ENCODE results near the gene RIPPLY2. TPM values are rescaled to one million over a fixed set of nuclear protein-coding genes. Genes with fewer than 3 reads are reported as not detected.

The RIPPLY2 gene
- total RNA-seq, 4 donors from 2014 or later = not detected

DNA sequence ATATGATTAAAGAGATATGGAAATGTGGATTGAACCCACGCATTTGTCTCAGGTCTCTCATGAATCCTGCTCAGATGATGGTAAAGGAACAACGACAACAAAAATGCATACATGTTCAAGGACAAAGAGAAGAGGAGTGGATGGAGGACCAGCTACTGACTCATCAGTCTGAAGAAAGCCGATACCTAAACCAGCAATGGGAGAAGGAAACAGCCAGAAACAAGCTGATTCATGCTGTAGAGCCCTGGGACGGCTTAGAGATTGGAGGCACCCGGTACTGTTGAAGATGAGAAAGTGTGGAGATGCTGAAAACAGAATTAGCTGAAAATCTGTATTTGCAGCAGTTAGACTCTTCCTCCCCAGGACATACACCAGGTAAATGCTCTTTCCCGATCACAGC lies 14.4 kb upstream of the RIPPLY2 start:
- TF ChIP-seq, protein P1, sequence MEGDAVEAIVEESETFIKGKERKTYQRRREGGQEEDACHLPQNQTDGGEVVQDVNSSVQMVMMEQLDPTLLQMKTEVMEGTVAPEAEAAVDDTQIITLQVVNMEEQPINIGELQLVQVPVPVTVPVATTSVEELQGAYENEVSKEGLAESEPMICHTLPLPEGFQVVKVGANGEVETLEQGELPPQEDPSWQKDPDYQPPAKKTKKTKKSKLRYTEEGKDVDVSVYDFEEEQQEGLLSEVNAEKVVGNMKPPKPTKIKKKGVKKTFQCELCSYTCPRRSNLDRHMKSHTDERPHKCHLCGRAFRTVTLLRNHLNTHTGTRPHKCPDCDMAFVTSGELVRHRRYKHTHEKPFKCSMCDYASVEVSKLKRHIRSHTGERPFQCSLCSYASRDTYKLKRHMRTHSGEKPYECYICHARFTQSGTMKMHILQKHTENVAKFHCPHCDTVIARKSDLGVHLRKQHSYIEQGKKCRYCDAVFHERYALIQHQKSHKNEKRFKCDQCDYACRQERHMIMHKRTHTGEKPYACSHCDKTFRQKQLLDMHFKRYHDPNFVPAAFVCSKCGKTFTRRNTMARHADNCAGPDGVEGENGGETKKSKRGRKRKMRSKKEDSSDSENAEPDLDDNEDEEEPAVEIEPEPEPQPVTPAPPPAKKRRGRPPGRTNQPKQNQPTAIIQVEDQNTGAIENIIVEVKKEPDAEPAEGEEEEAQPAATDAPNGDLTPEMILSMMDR (IDR thresholded peaks at IDR 0.05) = no peak
- no peak for TF ChIP-seq EP300 (IDR thresholded peaks at IDR 0.05)
- TF ChIP-seq POLR2A (IDR thresholded peaks at IDR 0.05) = no peak
- no peak for TF ChIP-seq POLR2AphosphoS5 (IDR thresholded peaks at IDR 0.05)
- H3K4me1 ChIP-seq = no peaks in the 10 kb centered on the region
- 82% methylated on average over 6 of the region's 6 CpGs for WGBS
- peaks cover 1% of the 10 kb centered on the region for H3K9me3 ChIP-seq
- H3K27ac ChIP-seq = no peak overlapping the region
- no peaks in the 10 kb centered on the region for H3K27me3 ChIP-seq
- DNase-seq (ENCODE audit: low spot score in 2 of 2) = no peak
- no peaks in the 10 kb centered on the region for H3K36me3 ChIP-seq
- H3K4me3 ChIP-seq = no peak overlapping the region

GRCh38 chr6:83844170-83844569 lies 9.0 kb upstream of the RIPPLY2 start:
- DNase-seq (ENCODE audit: low spot score in 2 of 2) = no peak
- WGBS = 82% methylated on average over 3 of the region's 3 CpGs

DNA sequence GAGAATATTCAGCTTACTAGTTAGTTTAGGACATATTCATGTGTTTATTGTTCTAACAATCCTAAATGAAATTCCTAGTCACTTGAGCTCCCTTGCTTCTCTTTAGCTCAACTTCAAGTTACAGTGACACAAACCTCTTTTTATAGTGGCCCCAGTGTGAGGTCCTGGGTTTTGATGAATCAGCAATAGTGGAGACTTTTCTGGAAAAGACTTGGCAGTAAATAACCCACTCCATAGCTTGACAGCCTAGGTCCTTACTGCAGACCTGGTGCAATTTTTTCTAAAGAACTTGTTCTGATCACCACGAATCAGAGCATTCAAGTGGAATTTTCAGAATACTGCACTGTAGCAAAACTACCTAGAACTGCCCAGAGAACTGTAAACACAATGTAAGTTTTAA lies 6.9 kb upstream of the RIPPLY2 start:
- TF ChIP-seq POLR2A (IDR thresholded peaks at IDR 0.05) (no peak), EP300 (IDR thresholded peaks at IDR 0.05) (no peak), POLR2AphosphoS5 (IDR thresholded peaks at IDR 0.05) (no peak)
- TF ChIP-seq, protein P1 (IDR thresholded peaks at IDR 0.05) = no peak
- Histone ChIP-seq H3K27me3 (peaks cover 7% of the 10 kb centered on the region), H3K4me1 (no peaks in the 10 kb centered on the region), H3K27ac (no peak overlapping the region), H3K9me3 (no peaks in the 10 kb centered on the region), H3K36me3 (no peaks in the 10 kb centered on the region), H3K4me3 (no peak overlapping the region)
- no peak for DNase-seq (ENCODE audit: low spot score in 2 of 2)
- 16% methylated on average over 1 of the region's 1 CpG for WGBS

More at GRCh38 chr6:83844170-83844569, 9.0 kb upstream of the RIPPLY2 start:
- TF ChIP-seq POLR2AphosphoS5 (IDR thresholded peaks at IDR 0.05) (no peak), POLR2A (IDR thresholded peaks at IDR 0.05) (no peak), EP300 (IDR thresholded peaks at IDR 0.05) (no peak)
- TF ChIP-seq, protein P1 (IDR thresholded peaks at IDR 0.05) = no peak
- H3K4me3 ChIP-seq = no peak overlapping the region
- no peaks in the 10 kb centered on the region for H3K36me3 ChIP-seq
- H3K27ac ChIP-seq = no peak overlapping the region
- H3K4me1 ChIP-seq = no peaks in the 10 kb centered on the region
- no peaks in the 10 kb centered on the region for H3K9me3 ChIP-seq
- H3K27me3 ChIP-seq = no peaks in the 10 kb centered on the region

- H3K27ac ChIP-seq = no peak overlapping the region
- H3K4me3 ChIP-seq = no peak overlapping the region
- no peaks in the 10 kb centered on the region for H3K36me3 ChIP-seq
- H3K27me3 ChIP-seq = peaks cover 16% of the 10 kb centered on the region
- H3K4me1 ChIP-seq = no peaks in the 10 kb centered on the region
- no peak for DNase-seq (ENCODE audit: low spot score in 2 of 2)
- H3K9me3 ChIP-seq = no peaks in the 10 kb centered on the region
- TF ChIP-seq POLR2A (IDR thresholded peaks at IDR 0.05) (no peak), POLR2AphosphoS5 (IDR thresholded peaks at IDR 0.05) (no peak), EP300 (IDR thresholded peaks at IDR 0.05) (no peak)
- TF ChIP-seq, protein P1 (IDR thresholded peaks at IDR 0.05) = no peak
Observed at GRCh38 chr6:83847179-83847578, 6.0 kb upstream of the RIPPLY2 start.

GRCh38 chr6:83849127-83849526 lies 4.0 kb upstream of the RIPPLY2 start:
- H3K9me3 ChIP-seq = no peaks in the 10 kb centered on the region
- no peak overlapping the region for H3K27ac ChIP-seq
- TF ChIP-seq, protein P1 (IDR thresholded peaks at IDR 0.05) = no peak
- TF ChIP-seq POLR2A (IDR thresholded peaks at IDR 0.05) (no peak), POLR2AphosphoS5 (IDR thresholded peaks at IDR 0.05) (no peak), EP300 (IDR thresholded peaks at IDR 0.05) (no peak)
- no peak overlapping the region for H3K4me3 ChIP-seq
- no peaks in the 10 kb centered on the region for H3K36me3 ChIP-seq
- H3K4me1 ChIP-seq = peaks cover 15% of the 10 kb centered on the region
- no peak for DNase-seq (ENCODE audit: low spot score in 2 of 2)
- H3K27me3 ChIP-seq = peaks cover 36% of the 10 kb centered on the region
- WGBS = 85% methylated on average over 2 of the region's 2 CpGs
